K562 (cell line): Measurements from ENCODE around the gene EPHA1. TPM values are rescaled to one million over a fixed set of nuclear protein-coding genes. Genes with fewer than 3 reads are reported as not detected.

Experiments used
- ATF3 ChIP-seq, 2 experiments: fragments of 450-650 bp in 1 of 2; sonication (generic) in 1 of 2; formaldehyde crosslinking in 1 of 2; IDR thresholded peaks in 1 of 2; conservative IDR thresholded peaks in 1 of 2; 2 replicates each; pipeline versions ENCODE4 v1.6.1 to v1.8.1; 2016 to 2023; ENCODE audit warnings: mild to moderate bottlenecking in 2 of 2, moderate library complexity in 2 of 2, inconsistent platforms in 1 of 2, missing genetic modification reagents in 1 of 2
- ETV6 ChIP-seq, 3 experiments: fragments of 150-350 bp in 1 of 3; sonication (generic) in 1 of 3; formaldehyde crosslinking in 1 of 3; IDR thresholded peaks; 2 replicates each; pipeline versions ENCODE4 v1.6.1 to v1.8.0; 2014 to 2022; ENCODE audit warnings: borderline replicate concordance in 2 of 3, low read depth in 2 of 3, antibody characterized with exemption in 1 of 3, low read length in 1 of 3, mild to moderate bottlenecking in 1 of 3, missing genetic modification reagents in 1 of 3
- FOXP1 ChIP-seq: sonication (generic); formaldehyde crosslinking; IDR thresholded peaks from 2 replicates; pipeline ENCODE4 v1.8.0; 2022; ENCODE audit warnings: mild to moderate bottlenecking, missing genetic modification reagents
- HDAC3 ChIP-seq: fragments of 450-650 bp; IDR thresholded peaks from 2 replicates; pipeline ENCODE4 v1.6.1; 2018; ENCODE audit warnings: borderline replicate concordance, mild to moderate bottlenecking, moderate library complexity; ENCODE audit not compliant: partially characterized antibody
- KDM2B ChIP-seq: fragments of 250-450 bp; sonication (Bioruptor Pico); IDR thresholded peaks from 2 replicates; pipeline ENCODE4 v1.8.0; 2021; ENCODE audit warnings: mild to moderate bottlenecking, moderate library complexity
- MEIS2 ChIP-seq: fragments of 450-650 bp; IDR thresholded peaks from 2 replicates; pipeline ENCODE4 v1.6.1; 2014; ENCODE audit warnings: mild to moderate bottlenecking; ENCODE audit not compliant: partially characterized antibody
- POLR2AphosphoS2 ChIP-seq: IDR thresholded peaks from 2 replicates; pipeline ENCODE4 v1.6.1; 2012; ENCODE audit warnings: low read length, improper control_type of control experiment
- POLR2H ChIP-seq: IDR thresholded peaks from 2 replicates; pipeline ENCODE4 v1.6.1; 2016; ENCODE audit warnings: missing genetic modification characterization, low read depth, mild to moderate bottlenecking, control low read depth, missing compliant biosample characterization, moderate library complexity
- RBM22 ChIP-seq: fragments of 200-400 bp; formaldehyde crosslinking; IDR thresholded peaks from 2 replicates; pipeline ENCODE4 v1.6.1; 2018; ENCODE audit warnings: low read length, low read depth; ENCODE audit not compliant: poor library complexity, severe bottlenecking
- RFX1 ChIP-seq: fragments of 450-650 bp; IDR thresholded peaks from 2 replicates; pipeline ENCODE4 v1.6.1; 2016; ENCODE audit warnings: mild to moderate bottlenecking, moderate library complexity
- TEAD2 ChIP-seq: fragments of 450-650 bp; IDR thresholded peaks from 2 replicates; pipeline ENCODE4 v1.6.1; 2016; ENCODE audit warnings: missing genetic modification characterization, control low read depth, missing compliant biosample characterization
- ZBTB1 ChIP-seq: sonication (generic); formaldehyde crosslinking; IDR thresholded peaks from 2 replicates; pipeline ENCODE4 v1.8.1; 2023; ENCODE audit warnings: missing genetic modification reagents, low read depth, mild to moderate bottlenecking, borderline replicate concordance
- ZFP91 ChIP-seq: sonication (generic); formaldehyde crosslinking; IDR thresholded peaks from 2 replicates; pipeline ENCODE4 v1.8.0; 2022; ENCODE audit warnings: mild to moderate bottlenecking, missing genetic modification reagents
- ZNF146 ChIP-seq: IDR thresholded peaks from one replicate; pipeline ENCODE4 v1.6.1; 2018; ENCODE audit warnings: missing compliant biosample characterization; ENCODE audit not compliant: unreplicated experiment
- ZNF197 ChIP-seq: fragments of 200-800 bp; sonication (Bioruptor generic); IDR thresholded peaks from 2 replicates; pipeline ENCODE4 v1.6.1; 2016; ENCODE audit warnings: low read depth, missing genetic modification characterization, missing compliant biosample characterization
- ZNF551 ChIP-seq: fragments of 250-450 bp; sonication (Bioruptor Pico); IDR thresholded peaks from 2 replicates; pipeline ENCODE4 v1.5.0; 2021; ENCODE audit warnings: mild to moderate bottlenecking, moderate library complexity
- ZNF583 ChIP-seq: fragments of 250-450 bp; sonication (Bioruptor Pico); IDR thresholded peaks from 2 replicates; pipeline ENCODE4 v1.4.0; 2020
- polyA plus RNA-seq, 8 experiments: library from polyadenylated mRNA; depleted of rRNA in 4 of 8; stranded (reverse) in 5 of 8; unstranded in 3 of 8; fragments of >200 nt; fragmentation: Nextera tagmentation in 2 of 8; fragmentation: Illumina TruSeq in 1 of 8; extraction: Ambion mirVana in 2 of 8; extraction: Trizol in 1 of 8; gene quantifications; 2 replicates each; pipeline versions ENCODE4 v1.2.1 to v1.2.3, GENCODE V29; 2011 to 2014; ENCODE audit warnings: inconsistent platforms in 1 of 8, missing spikeins in 1 of 8
- total RNA-seq, 7 experiments: library from RNA; depleted of rRNA in 6 of 7; stranded (reverse); fragments of >200 nt in 6 of 7; fragmentation: Illumina TruSeq in 2 of 7; extraction: Trizol in 2 of 7; gene quantifications; 2 replicates each; pipeline versions ENCODE4 v1.2.1 to v1.2.3, GENCODE V29; 2011 to 2021; ENCODE audit warnings: low replicate concordance in 1 of 7
- TF ChIP-seq, protein P1 (sequence below): fragments of 250-450 bp; sonication (Bioruptor Pico); IDR thresholded peaks from 2 replicates; pipeline ENCODE4 v1.5.0; 2021
- TF ChIP-seq, protein P2 (sequence below), 3 experiments: fragments of 200-800 bp in 1 of 3; fragments of 250-450 bp in 1 of 3; fragments of 450-650 bp in 1 of 3; sonication (Bioruptor Pico) in 1 of 3; sonication (Bioruptor generic) in 1 of 3; formaldehyde crosslinking in 1 of 3; IDR thresholded peaks; 2 replicates each; pipeline versions ENCODE4 v1.6.1 to v1.8.0; 2016 to 2022; ENCODE audit warnings: mild to moderate bottlenecking in 2 of 3, missing genetic modification characterization in 2 of 3, missing compliant biosample characterization in 1 of 3, moderate library complexity in 1 of 3

The EPHA1 gene
- total and polyA plus RNA-seq, 9 of the 15 experiments (the other 6 are each of a cell fraction or from before 2014, with no cell fraction given): 0.22 to 0.57 (median 0.32) TPM; not detected in 6

DNA sequence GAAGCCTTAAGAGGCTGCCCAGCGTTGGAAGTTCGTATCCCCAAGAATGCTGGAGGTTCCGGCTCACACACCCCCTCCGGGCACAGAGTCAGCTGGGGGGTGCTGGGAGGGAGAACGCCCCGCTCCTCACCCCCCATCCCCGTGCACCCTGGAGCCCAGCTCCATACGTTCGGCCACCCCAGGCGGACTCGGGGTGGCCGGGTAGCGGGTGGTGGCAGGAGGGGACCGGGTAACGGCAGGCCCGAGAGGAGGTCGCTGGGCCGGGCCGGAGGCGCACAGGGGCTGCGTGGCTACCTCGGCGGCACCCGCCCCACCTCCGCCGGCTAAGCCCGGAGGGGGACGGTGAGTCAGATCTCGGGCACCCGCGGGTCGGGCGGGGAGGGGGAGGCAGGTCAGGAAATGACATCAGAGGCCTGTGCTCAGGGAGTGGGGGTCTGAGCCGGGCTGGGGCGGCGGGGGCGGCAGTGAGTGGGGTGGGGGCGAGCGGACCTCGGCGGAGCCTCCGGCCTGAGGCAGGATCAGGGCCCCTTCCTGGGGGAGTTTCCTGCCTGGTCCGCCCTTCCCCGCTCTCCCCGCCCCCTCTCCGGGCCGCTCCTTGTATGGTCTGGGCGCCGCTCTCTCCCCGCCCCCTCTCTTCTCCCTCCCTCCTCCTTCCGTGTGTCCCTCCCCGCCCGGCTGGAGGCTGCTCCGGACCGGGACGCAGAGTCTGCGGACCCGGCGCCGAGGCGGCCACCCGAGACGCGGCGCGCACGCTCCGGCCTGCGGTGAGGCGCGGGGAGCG is 27.8 kb downstream of the EPHA1 start, which contains the start of gene ZYX (continued):
- no peak for TF ChIP-seq ZFP91 (CRISPR knock-in tag)
- peak; percentile 42; the same call in 1 of the 2 replicates for TF ChIP-seq ZBTB1 (CRISPR knock-in tag)
- TF ChIP-seq RFX1: no peak
- TF ChIP-seq POLR2H: peak; percentile 87
- TF ChIP-seq KDM2B (CRISPR knock-in tag): peak; percentile 68; the same call in 1 of the 2 replicates
- TF ChIP-seq RBM22: peak; percentile 86
- TF ChIP-seq, protein P1, sequence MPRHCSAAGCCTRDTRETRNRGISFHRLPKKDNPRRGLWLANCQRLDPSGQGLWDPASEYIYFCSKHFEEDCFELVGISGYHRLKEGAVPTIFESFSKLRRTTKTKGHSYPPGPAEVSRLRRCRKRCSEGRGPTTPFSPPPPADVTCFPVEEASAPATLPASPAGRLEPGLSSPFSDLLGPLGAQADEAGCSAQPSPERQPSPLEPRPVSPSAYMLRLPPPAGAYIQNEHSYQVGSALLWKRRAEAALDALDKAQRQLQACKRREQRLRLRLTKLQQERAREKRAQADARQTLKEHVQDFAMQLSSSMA (CRISPR knock-in tag): peak; percentile 49; the same call in 1 of the 2 replicates
- TF ChIP-seq ZNF583: no peak
- peak; percentile 79; the same call in 1 of the 2 replicates for TF ChIP-seq ZNF197
- peak; percentile 93 for TF ChIP-seq ATF3 (IDR thresholded peaks at IDR 0.05)
- TF ChIP-seq ATF3 (CRISPR knock-in tag; conservative IDR thresholded peaks at IDR 0.05): peak; percentile 83; the same call in 1 of the 2 replicates
- TF ChIP-seq ZNF551 (CRISPR knock-in tag): no peak
- no peak for TF ChIP-seq TEAD2 (tag)
- no peak for TF ChIP-seq MEIS2
- no peak for TF ChIP-seq ETV6 (IDR thresholded peaks at IDR 0.05; ENCODE audit: borderline replicate concordance in 1 of 2, low read depth in 2 of 2, low read length in 1 of 2)
- no peak for TF ChIP-seq ETV6 (CRISPR knock-in tag; IDR thresholded peaks at IDR 0.05; ENCODE audit: borderline replicate concordance)
- TF ChIP-seq FOXP1 (CRISPR knock-in tag): peak; percentile 75
- TF ChIP-seq, protein P2, sequence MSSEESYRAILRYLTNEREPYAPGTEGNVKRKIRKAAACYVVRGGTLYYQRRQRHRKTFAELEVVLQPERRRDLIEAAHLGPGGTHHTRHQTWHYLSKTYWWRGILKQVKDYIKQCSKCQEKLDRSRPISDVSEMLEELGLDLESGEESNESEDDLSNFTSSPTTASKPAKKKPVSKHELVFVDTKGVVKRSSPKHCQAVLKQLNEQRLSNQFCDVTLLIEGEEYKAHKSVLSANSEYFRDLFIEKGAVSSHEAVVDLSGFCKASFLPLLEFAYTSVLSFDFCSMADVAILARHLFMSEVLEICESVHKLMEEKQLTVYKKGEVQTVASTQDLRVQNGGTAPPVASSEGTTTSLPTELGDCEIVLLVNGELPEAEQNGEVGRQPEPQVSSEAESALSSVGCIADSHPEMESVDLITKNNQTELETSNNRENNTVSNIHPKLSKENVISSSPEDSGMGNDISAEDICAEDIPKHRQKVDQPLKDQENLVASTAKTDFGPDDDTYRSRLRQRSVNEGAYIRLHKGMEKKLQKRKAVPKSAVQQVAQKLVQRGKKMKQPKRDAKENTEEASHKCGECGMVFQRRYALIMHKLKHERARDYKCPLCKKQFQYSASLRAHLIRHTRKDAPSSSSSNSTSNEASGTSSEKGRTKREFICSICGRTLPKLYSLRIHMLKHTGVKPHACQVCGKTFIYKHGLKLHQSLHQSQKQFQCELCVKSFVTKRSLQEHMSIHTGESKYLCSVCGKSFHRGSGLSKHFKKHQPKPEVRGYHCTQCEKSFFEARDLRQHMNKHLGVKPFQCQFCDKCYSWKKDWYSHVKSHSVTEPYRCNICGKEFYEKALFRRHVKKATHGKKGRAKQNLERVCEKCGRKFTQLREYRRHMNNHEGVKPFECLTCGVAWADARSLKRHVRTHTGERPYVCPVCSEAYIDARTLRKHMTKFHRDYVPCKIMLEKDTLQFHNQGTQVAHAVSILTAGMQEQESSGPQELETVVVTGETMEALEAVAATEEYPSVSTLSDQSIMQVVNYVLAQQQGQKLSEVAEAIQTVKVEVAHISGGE (CRISPR knock-in tag; IDR thresholded peaks at IDR 0.05): peak in 1 of 3 experiments; percentile 89; a peak in 2 of 6 replicates
- TF ChIP-seq ZNF146 (CRISPR knock-in tag): no peak
- TF ChIP-seq POLR2AphosphoS2: no peak
- TF ChIP-seq HDAC3: no peak
